SU-DHL-6 (cell line): ENCODE data around the gene KYAT1.

Experiments
- H2AFZ ChIP-seq: fragments of 200-600 bp; sonication (generic); 2 replicates; pipeline ENCODE4 v1.6.1; 2014; ENCODE audit warnings: low read depth, mild to moderate bottlenecking, moderate library complexity, mixed read lengths, antibody characterized with exemption, low read length; ENCODE audit not compliant: severe bottlenecking
- H3F3A ChIP-seq: fragments of 200-600 bp; shearing (Covaris generic); 2 replicates; pipeline ENCODE4 v1.6.0; 2016; ENCODE audit warnings: antibody characterized with exemption, mild to moderate bottlenecking; ENCODE audit not compliant: insufficient read depth
- H3K27ac ChIP-seq: fragments of 200-600 bp; sonication (generic); 2 replicates; pipeline ENCODE4 v1.5.1; 2016; ENCODE audit warnings: low read depth, mild to moderate bottlenecking, low read length, moderate library complexity, mixed read lengths
- H3K27me3 ChIP-seq: fragments of 200-600 bp; sonication (generic), shearing (Covaris generic); 2 replicates; pipeline ENCODE4 v1.6.0; 2014; ENCODE audit warnings: mild to moderate bottlenecking, low read length
- H3K36me3 ChIP-seq: fragments of 200-600 bp; sonication (generic); 2 replicates; pipeline ENCODE4 v1.6.1; 2014; ENCODE audit warnings: mild to moderate bottlenecking, low read length, mixed read lengths
- H3K4me2 ChIP-seq: fragments of 300-600, 200-600 bp; shearing (Covaris generic), sonication (generic); 2 replicates; pipeline ENCODE4 v1.6.0; 2014; ENCODE audit warnings: low read length, low read depth, mild to moderate bottlenecking; ENCODE audit not compliant: poor library complexity, severe bottlenecking
- H3K4me3 ChIP-seq: fragments of 200-600 bp; sonication (generic); 2 replicates; pipeline ENCODE4 v1.5.1; 2014; ENCODE audit warnings: antibody characterized with exemption, low read length, mild to moderate bottlenecking, mixed read lengths; ENCODE audit not compliant: insufficient read depth, poor library complexity, severe bottlenecking
- H3K79me2 ChIP-seq: fragments of 200-600 bp; sonication (generic); 2 replicates; pipeline ENCODE4 v1.6.1; 2014; ENCODE audit warnings: mild to moderate bottlenecking, low read length, moderate library complexity; ENCODE audit not compliant: insufficient read depth
- H3K9ac ChIP-seq: fragments of 200-600 bp; sonication (generic); 2 replicates; pipeline ENCODE4 v1.7.0; 2014; ENCODE audit warnings: mild to moderate bottlenecking, low read length
- H3K9me2 ChIP-seq: fragments of 200-600 bp; sonication (generic); replicated peaks from 2 replicates; pipeline ENCODE4 v1.6.1; 2014; ENCODE audit warnings: low read length; ENCODE audit not compliant: insufficient read depth
- H3K9me3 ChIP-seq: fragments of 200-600 bp; sonication (generic); 2 replicates; pipeline ENCODE4 v1.6.1; 2014; ENCODE audit warnings: low read length, mixed read lengths; ENCODE audit not compliant: insufficient read depth
- H4K20me1 ChIP-seq: fragments of 200-600 bp; sonication (generic); 2 replicates; pipeline ENCODE4 v1.6.1; 2014; ENCODE audit warnings: low read depth, mild to moderate bottlenecking, antibody characterized with exemption, low read length, moderate library complexity, mixed read lengths
- EZH2phosphoT487 ChIP-seq: fragments of 200-600 bp; sonication (generic), shearing (Covaris generic); conservative IDR thresholded peaks from 2 replicates; pipeline ENCODE4 v1.6.1; 2018; ENCODE audit warnings: mild to moderate bottlenecking, antibody characterized with exemption, low read length, moderate library complexity, mixed read lengths
- TF ChIP-seq, protein P1 (sequence below): fragments of 200-600 bp; sonication (generic); IDR thresholded peaks from one replicate; pipeline ENCODE4 v1.5.1; 2017; ENCODE audit warnings: antibody characterized with exemption, mild to moderate bottlenecking, low read length, moderate library complexity; ENCODE audit not compliant: insufficient read depth, poor library complexity, severe bottlenecking

The KYAT1 gene

DNA sequence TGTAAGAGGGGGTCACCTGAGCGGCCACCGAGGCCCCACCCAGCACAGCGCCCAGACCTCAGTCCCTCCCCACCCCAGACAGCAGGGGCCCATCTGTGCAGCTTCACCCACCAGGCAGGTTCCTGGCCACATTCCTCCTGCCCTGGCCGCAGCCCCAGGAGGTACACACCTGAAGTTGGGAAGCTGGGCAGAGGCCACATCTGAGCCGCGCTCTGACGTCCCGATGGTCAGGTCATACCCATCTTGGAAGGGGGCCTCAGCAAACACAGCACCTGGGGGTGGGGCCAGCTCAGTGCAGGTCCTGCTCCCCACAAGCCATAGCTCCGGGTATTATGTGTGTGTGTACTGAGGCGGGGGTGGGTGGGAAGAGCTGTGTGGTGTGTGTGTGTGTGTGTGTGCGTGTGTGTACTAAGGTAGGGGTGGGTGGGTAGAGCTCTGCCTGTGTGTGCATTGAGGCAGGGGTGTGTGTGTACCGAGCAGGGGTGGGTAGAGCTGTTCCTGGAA lies 57.8 kb downstream of the KYAT1 start:
- no peak overlapping the region for H3K4me3 ChIP-seq
- H3K9ac ChIP-seq: no peak overlapping the region
- no peaks in the 10 kb centered on the region for H3K9me3 ChIP-seq
- H3K4me2 ChIP-seq: no peak overlapping the region
- H3K27ac ChIP-seq: no peak overlapping the region
- no peaks in the 10 kb centered on the region for H3K9me2 ChIP-seq
- no peak overlapping the region for H2AFZ ChIP-seq
- no peaks in the 10 kb centered on the region for H3K27me3 ChIP-seq
- peaks cover 7% of the 10 kb centered on the region for H3K79me2 ChIP-seq
- H3K36me3 ChIP-seq: no peaks in the 10 kb centered on the region
- H3F3A ChIP-seq: no peaks in the 10 kb centered on the region
- H4K20me1 ChIP-seq: no peaks in the 10 kb centered on the region
- TF ChIP-seq, protein P1, sequence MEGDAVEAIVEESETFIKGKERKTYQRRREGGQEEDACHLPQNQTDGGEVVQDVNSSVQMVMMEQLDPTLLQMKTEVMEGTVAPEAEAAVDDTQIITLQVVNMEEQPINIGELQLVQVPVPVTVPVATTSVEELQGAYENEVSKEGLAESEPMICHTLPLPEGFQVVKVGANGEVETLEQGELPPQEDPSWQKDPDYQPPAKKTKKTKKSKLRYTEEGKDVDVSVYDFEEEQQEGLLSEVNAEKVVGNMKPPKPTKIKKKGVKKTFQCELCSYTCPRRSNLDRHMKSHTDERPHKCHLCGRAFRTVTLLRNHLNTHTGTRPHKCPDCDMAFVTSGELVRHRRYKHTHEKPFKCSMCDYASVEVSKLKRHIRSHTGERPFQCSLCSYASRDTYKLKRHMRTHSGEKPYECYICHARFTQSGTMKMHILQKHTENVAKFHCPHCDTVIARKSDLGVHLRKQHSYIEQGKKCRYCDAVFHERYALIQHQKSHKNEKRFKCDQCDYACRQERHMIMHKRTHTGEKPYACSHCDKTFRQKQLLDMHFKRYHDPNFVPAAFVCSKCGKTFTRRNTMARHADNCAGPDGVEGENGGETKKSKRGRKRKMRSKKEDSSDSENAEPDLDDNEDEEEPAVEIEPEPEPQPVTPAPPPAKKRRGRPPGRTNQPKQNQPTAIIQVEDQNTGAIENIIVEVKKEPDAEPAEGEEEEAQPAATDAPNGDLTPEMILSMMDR: no peak
- TF ChIP-seq EZH2phosphoT487: no peak

DNA sequence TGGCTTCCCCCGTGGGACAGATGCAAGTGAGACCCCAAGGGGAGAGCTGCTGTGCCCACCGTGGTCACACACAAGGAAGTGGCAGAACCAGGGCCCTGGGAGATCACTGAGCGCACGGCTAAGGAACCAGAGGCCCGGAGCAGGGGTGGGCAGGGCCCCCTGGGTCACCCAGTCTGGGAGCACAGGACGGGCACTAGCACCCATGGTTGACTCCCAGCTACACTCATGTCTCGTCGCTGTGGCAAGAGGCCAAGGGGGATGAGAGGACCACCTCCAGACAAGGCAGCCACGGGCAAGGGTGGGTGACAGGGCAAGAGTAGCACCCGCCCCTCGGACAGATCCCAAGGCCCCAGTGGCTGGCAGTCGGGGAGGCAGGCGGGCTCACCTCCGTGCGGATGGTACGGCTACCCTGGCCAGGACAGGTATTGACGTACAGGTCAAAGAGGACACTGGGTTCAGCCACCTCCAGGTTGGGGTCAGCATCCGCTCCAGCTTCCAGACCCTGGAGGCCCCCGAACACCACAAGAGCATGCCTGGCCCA lies 58.3 kb downstream of the KYAT1 start:
- no peak overlapping the region for H3K9ac ChIP-seq
- no peak overlapping the region for H3K4me2 ChIP-seq
- H4K20me1 ChIP-seq: no peaks in the 10 kb centered on the region
- no peaks in the 10 kb centered on the region for H3K9me3 ChIP-seq
- H3K79me2 ChIP-seq: peaks cover 2% of the 10 kb centered on the region; the same call in 1 of the 2 replicates
- TF ChIP-seq EZH2phosphoT487: no peak
- TF ChIP-seq, protein P1: no peak
- no peak overlapping the region for H2AFZ ChIP-seq
- no peaks in the 10 kb centered on the region for H3K9me2 ChIP-seq
- H3K27ac ChIP-seq: no peak overlapping the region
- no peaks in the 10 kb centered on the region for H3K36me3 ChIP-seq
- H3K4me3 ChIP-seq: no peak overlapping the region
- no peaks in the 10 kb centered on the region for H3K27me3 ChIP-seq
- no peaks in the 10 kb centered on the region for H3F3A ChIP-seq

DNA sequence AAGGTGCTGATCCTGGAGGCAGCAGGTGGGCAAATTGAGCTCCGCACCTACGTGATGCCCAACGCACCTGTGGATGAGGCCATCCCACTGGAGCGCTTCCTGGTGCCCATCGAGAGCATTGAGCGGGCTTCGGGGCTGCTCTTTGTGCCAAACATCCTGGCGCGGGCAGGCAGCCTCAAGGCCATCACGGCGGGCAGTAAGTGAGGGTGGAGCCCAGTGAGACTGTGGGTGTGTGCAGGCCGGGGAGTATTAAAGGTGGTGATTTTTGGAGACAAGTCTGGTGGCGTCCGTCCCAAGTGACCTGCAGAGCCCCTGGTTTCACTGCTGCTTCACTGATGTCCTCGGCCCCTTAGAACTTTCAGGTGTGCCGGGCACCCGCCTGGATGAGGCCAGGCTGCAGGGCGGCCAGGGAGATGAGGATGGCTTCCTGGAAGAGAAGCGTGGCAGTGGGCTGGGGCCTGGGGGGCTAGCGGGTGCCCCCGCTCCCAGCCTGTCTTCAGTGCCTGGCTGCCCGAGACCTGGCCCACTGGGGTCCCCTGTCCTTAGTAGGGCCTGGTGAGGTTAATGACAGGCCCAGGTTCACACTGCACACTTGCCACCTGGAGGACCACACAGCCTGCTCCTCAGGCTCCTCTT lies 59.2 kb downstream of the KYAT1 start:
- Histone ChIP-seq H3K36me3 (no peaks in the 10 kb centered on the region), H3K4me3 (no peak overlapping the region)

More for the DNA sequence above, 59.2 kb downstream of the KYAT1 start:
- Histone ChIP-seq H3K4me2 (no peak overlapping the region), H3K9ac (no peak overlapping the region), H3F3A (no peaks in the 10 kb centered on the region), H3K79me2 (no peaks in the 10 kb centered on the region), H3K27me3 (no peaks in the 10 kb centered on the region), H2AFZ (no peak overlapping the region), H3K9me2 (no peaks in the 10 kb centered on the region), H4K20me1 (no peaks in the 10 kb centered on the region), H3K9me3 (no peaks in the 10 kb centered on the region), H3K27ac (no peak overlapping the region)
- TF ChIP-seq EZH2phosphoT487: no peak
- TF ChIP-seq, protein P1: no peak
